HG02970 (cell line): ENCODE measurements around the gene PNPLA6.
A peak's percentile ranks its signal among the peaks of the same experiment; 100 is the strongest.
"Not testable (repeated sequence)": the region's sequence is repeated elsewhere in the genome, so short reads cannot be mapped to it uniquely, and the experiment has no call there.

Experiments used
- ATAC-seq: cut with Tn5 transposase; IDR thresholded peaks from one replicate; pipeline ENCODE4 v1.9.1; 2021; ENCODE audit warnings: mild to moderate bottlenecking, moderate library complexity, moderate number of reproducible peaks; ENCODE audit not compliant: unreplicated experiment, low FRiP score

The PNPLA6 gene

GRCh38 chr19:7529610-7530490 lies 5.7 kb upstream of the PNPLA6 start:
- no peak for ATAC-seq

- ATAC-seq = no peak
Measured at GRCh38 chr19:7533281-7533885, 2.1 kb upstream of the PNPLA6 start.

- no peak for ATAC-seq
Measured at GRCh38 chr19:7533925-7534480, 1.5 kb upstream of the PNPLA6 start.

- ATAC-seq = no peak
Measured at GRCh38 chr19:7534531-7535046, 928 bp upstream of the PNPLA6 start.

- peak; percentile 10 for ATAC-seq
Measured at GRCh38 chr19:7535998-7536695, 630 bp downstream of the PNPLA6 start.

- not testable (repeated sequence) for ATAC-seq
Measured at GRCh38 chr19:7538990-7539389, 3.5 kb downstream of the PNPLA6 start.

GRCh38 chr19:7539827-7540425 lies 4.4 kb downstream of the PNPLA6 start:
- no peak for ATAC-seq

- no peak for ATAC-seq
Measured at GRCh38 chr19:7540761-7541474, 5.4 kb downstream of the PNPLA6 start.

- ATAC-seq = no peak
Measured at GRCh38 chr19:7541475-7541824, 5.9 kb downstream of the PNPLA6 start.

GRCh38 chr19:7541828-7542443 lies 6.4 kb downstream of the PNPLA6 start:
- ATAC-seq = no peak

GRCh38 chr19:7542556-7543348 lies 7.2 kb downstream of the PNPLA6 start:
- no peak for ATAC-seq

- no peak for ATAC-seq
Measured at GRCh38 chr19:7544626-7545025, 9.1 kb downstream of the PNPLA6 start.

- ATAC-seq = no peak
Measured at GRCh38 chr19:7545300-7545699, 9.8 kb downstream of the PNPLA6 start.

- no peak for ATAC-seq
Measured at GRCh38 chr19:7545904-7546303, 10.4 kb downstream of the PNPLA6 start.

- no peak for ATAC-seq
Measured at GRCh38 chr19:7547159-7547558, 11.6 kb downstream of the PNPLA6 start.

- no peak for ATAC-seq
Measured at GRCh38 chr19:7549429-7550148, 14.1 kb downstream of the PNPLA6 start.

- ATAC-seq = no peak
Measured at GRCh38 chr19:7550169-7550770, 14.8 kb downstream of the PNPLA6 start.
